Astrocyte of the spinal cord (primary cell): ENCODE data around the gene ZFP36L1.

Experiments
- DNase-seq: peaks from one replicate; pipeline ENCODE4 v3.0.0; 2011; ENCODE audit warnings: low read depth, low spot score
- H3K4me3 ChIP-seq: 2 replicates; pipeline ENCODE4 v1.5.1; 2011; ENCODE audit warnings: low read depth, mild to moderate bottlenecking, low read length, moderate library complexity
- in situ Hi-C: cut with HindIII; loops from 2 replicates; pipeline ENCODE4 v1.10.0; 2017; ENCODE audit warnings: low sequenced_read_pairs
- TF ChIP-seq, protein P1 (sequence below): IDR thresholded peaks from 2 replicates; pipeline ENCODE4 v1.5.1; 2012; ENCODE audit warnings: low read depth, mild to moderate bottlenecking, low read length, inconsistent platforms

The ZFP36L1 gene

DNA sequence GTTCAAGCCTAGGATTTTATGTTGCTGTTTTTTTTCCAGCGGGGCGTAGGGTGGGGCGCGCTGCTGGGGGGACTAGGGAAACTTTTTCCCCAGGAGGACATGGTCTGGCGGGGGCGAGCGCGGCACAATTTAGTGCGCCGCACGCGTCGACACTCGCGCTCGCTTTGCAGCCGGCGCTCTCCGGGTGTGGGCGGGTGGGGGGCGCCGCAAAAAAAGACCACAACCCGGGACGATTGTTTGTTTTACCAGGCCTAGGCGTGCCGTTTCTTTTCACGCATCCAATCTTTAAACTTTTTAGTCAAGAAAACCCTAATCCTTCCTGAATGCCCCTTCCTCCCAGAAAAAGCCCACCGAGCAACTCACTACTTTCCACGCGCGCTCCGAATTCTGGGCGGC is 865 bp upstream of the ZFP36L1 start:
- DNase-seq: no peak
- peak overlapping the region; percentile 96 for H3K4me3 ChIP-seq
- TF ChIP-seq, protein P1, sequence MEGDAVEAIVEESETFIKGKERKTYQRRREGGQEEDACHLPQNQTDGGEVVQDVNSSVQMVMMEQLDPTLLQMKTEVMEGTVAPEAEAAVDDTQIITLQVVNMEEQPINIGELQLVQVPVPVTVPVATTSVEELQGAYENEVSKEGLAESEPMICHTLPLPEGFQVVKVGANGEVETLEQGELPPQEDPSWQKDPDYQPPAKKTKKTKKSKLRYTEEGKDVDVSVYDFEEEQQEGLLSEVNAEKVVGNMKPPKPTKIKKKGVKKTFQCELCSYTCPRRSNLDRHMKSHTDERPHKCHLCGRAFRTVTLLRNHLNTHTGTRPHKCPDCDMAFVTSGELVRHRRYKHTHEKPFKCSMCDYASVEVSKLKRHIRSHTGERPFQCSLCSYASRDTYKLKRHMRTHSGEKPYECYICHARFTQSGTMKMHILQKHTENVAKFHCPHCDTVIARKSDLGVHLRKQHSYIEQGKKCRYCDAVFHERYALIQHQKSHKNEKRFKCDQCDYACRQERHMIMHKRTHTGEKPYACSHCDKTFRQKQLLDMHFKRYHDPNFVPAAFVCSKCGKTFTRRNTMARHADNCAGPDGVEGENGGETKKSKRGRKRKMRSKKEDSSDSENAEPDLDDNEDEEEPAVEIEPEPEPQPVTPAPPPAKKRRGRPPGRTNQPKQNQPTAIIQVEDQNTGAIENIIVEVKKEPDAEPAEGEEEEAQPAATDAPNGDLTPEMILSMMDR: no peak
- in situ Hi-C loops: no loop called here

DNA sequence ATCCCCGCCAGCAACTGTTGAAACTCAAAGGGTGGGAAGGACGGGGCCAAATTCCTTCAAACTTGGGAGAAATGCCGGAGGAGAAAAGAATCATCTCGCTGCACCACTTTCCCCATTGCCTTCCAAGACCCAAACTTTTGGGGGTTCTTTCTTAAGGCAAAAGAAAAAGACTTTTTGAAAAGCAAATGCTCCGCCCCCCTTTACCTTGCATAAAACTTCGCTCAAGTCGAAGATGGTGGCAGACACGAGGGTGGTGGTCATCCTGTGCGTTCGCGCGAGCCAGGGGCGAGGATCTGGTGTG is 239 bp downstream of the ZFP36L1 start:
- TF ChIP-seq, protein P1: no peak
- DNase-seq: no peak
- peak overlapping the region; percentile 96 for H3K4me3 ChIP-seq
- in situ Hi-C loops: no loop called here

DNA sequence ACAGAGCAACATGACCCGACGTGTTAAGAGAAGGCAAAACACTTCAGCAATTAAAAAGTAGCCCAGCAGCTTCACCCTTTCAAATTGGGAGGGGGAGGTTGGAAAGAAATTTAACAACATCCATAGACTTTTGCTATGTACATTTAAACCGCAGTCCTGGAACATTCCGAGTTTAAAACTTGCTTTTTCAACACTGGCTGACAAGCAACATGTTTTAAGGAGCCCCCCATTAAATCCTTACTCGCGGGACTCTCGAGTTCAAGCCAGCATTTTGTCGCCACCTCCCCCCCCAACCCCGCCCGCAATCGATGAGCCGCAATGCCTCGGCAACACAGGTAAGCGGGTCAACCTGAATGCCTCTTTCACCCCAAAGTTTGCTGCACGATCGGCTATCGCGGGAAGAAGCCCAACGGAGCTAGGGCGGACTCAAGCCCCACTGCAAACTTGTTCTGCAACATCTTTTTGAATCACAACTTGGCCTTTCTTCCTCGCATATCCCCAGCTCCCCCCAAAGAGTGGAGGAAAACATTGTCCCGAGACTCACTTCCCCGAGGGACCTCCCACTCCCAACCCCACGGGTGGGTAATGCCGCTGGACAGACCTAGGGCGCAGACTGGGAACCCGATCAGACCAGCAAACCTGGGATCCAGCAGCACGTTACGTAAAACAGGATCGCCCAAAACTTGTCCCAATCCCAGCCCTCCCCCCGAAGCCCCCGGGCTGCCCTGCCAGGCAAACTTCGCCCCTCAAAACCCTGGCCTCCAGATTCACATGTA is 777 bp downstream of the ZFP36L1 start:
- in situ Hi-C loops: no loop called here
- TF ChIP-seq, protein P1: no peak
- H3K4me3 ChIP-seq: peak overlapping the region; percentile 96
- no peak for DNase-seq

DNA sequence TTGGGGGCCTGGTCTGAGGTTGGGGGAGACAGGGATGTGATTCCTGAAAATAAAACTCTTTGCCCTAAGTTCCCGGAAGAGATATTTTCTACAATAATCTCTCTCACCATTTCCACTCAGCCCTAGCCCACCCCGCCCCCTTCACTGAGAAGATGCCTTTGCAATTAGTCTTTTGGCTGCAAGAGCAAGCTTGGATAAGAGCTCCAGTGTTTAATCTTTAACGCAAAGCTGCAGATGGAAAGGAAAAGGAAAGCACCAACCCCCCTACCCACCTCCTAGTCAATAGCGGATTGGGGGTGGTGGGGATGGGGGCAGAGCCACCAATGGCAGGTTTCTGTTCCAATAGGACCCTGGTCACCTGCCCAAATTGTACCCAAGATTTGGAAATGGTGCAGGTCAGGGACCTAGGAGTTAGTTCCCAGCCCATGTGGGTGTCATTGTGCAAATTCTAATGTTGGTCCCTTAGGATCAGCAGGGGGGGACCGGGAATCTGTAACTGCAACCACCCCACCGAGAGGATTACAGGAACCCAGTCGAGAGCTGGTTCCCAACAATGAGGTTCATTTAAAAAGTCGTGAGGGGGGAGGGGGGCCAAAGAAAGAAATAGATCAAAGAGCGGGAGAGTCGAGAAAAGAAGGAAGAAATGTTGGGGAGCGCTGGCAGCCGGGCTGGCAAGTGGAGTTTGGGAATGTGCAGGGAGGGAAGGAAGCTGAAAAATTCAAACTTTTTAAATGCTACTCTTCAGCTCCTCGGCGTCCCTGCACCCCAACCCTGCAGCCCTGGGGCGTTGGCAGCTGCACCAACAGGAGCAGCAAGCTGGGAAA is 1.6 kb downstream of the ZFP36L1 start:
- peak; percentile 51 for DNase-seq
- TF ChIP-seq, protein P1: no peak
- in situ Hi-C loops: no loop called here

DNA sequence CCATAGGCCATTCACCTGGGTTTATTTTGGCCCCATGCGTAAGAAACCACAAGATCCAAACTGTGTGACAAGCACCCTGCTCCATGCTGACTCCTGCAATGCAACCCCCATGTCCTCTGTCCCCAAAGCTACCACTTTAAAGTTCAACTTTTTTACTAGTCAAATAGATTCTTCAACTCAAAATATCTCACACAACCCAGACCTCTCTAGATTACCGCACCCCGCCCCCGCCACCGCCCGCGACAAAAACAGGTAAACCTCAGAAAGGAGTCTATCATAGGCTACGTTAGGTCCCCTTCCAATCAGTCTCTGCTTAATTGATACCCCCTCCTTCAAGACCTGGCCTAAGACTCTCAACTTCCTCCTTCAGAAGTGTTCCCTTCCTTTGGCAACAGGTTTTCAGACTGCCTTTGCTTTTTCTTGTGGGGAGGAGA is 2.2 kb downstream of the ZFP36L1 start:
- DNase-seq: no peak
- peak overlapping the region; percentile 96 for H3K4me3 ChIP-seq
- in situ Hi-C loops: no loop called here
- TF ChIP-seq, protein P1: no peak

More for the DNA sequence above, 1.6 kb downstream of the ZFP36L1 start:
- H3K4me3 ChIP-seq: peak overlapping the region; percentile 96

DNA sequence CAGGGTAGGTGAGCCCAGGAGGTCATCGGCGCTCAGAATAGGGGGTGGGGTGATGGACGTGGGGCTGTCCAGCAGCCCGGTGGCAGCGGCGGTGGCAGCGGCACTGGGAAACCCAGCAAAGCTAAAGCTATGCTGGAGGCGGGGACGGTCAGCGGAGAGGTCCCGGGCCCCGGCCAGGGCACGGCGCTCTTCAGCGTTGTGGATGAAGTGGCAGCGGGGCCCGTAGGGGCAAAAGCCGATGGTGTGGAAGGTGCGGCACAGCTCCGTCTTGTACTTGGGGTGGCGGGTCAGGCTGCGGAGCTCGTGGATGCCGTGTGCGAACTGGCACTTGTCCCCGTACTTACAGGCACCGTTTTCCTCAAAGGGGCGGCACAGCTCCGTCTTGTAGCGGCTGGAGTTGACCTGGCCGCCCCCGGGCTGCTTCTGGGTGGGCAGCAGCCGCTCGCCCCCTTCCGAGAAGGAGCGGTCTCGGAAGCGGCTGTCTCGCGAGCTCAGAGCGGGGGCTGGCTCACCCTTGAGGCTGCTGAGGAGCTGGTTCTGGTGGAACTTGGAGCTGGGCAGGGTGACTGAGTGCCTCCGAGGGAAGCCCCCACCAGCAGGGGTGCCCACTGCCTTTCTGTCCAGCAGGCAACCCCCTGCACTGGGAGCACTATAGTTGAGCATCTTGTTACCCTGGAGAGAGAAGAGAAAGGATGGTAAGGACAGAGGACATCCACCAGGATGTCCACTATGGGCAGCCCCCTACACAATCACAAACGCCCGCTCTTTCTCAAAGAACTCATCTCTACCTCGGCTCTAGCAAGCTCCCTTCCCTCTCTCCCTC is 2.8 kb downstream of the ZFP36L1 start:
- DNase-seq: peak; percentile 39
- TF ChIP-seq, protein P1: no peak
- H3K4me3 ChIP-seq: peak overlapping the region; percentile 96
- in situ Hi-C loops: no loop called here
